Ishikawa (cell line): ENCODE measurements around the gene OXCT1.

ENCODE experiments used
- CREB1 ChIP-seq: IDR thresholded peaks from 2 replicates; pipeline ENCODE4 v1.6.1; 2012; ENCODE audit warnings: low read depth
- FOXM1 ChIP-seq: IDR thresholded peaks from 2 replicates; pipeline ENCODE4 v1.6.1; 2012; ENCODE audit warnings: low read depth, borderline replicate concordance
- NFIC ChIP-seq: IDR thresholded peaks from 2 replicates; pipeline ENCODE4 v1.6.1; 2012
- RAD21 ChIP-seq: IDR thresholded peaks from 2 replicates; pipeline ENCODE4 v1.6.1; 2012; ENCODE audit warnings: low read depth
- REST ChIP-seq: IDR thresholded peaks from 2 replicates; pipeline ENCODE4 v1.6.1; 2012; ENCODE audit warnings: low read depth, mild to moderate bottlenecking
- TAF1 ChIP-seq: IDR thresholded peaks from 2 replicates; pipeline ENCODE4 v1.6.1; 2012; ENCODE audit warnings: low read depth, mild to moderate bottlenecking
- YY1 ChIP-seq: IDR thresholded peaks from 2 replicates; pipeline ENCODE4 v1.6.1; 2012; ENCODE audit warnings: low read depth

DNA sequence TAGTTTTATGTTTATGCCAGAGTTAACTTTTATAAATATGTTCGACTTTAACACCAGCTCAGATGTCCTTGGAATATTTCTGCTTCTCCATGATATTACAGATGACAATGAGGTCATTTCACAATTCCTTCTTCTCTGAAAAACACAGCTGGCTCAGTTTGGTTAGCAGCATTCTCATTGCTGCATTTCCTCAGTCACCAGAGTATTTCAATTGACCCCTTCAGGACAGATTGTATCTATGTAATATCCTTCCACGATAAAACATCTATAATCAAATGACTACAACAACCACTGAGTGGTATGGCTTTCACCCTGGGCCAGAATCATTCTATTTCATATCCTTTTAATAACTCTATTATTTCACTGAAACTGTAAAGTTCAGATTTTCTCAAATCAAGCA lies 148.7 kb downstream of the OXCT1 start:
- no peak for TF ChIP-seq FOXM1
- no peak for TF ChIP-seq NFIC
- TF ChIP-seq RAD21 = no peak
- no peak for TF ChIP-seq TAF1
- no peak for TF ChIP-seq YY1
- TF ChIP-seq REST = no peak
- no peak for TF ChIP-seq CREB1
